Fibroblast of villous mesenchyme (primary cell): ENCODE data around the gene RNASEL. TPM values are rescaled to one million over a fixed set of nuclear protein-coding genes. Genes with fewer than 3 reads are reported as not detected.

Source experiments
- DNase-seq: peaks from one replicate; pipeline ENCODE4 v3.0.0-alpha.2; 2010; ENCODE audit warnings: low read depth
- H3K4me3 ChIP-seq: 2 replicates; pipeline ENCODE4 v1.5.1; 2011; ENCODE audit warnings: low read depth, mild to moderate bottlenecking, low read length
- CTCF ChIP-seq: IDR thresholded peaks from 2 replicates; pipeline ENCODE4 v1.5.1; 2012; ENCODE audit warnings: low read depth, mild to moderate bottlenecking, low read length; ENCODE audit not compliant: insufficient read depth
- total RNA-seq: library from RNA; depleted of rRNA; stranded (reverse); fragments of >200 nt; gene quantifications from 2 replicates; pipeline ENCODE4 v1.2.3, GENCODE V29; 2012

RNASEL gene
- total RNA-seq, 1 donor = 9.1 TPM

- no peak for TF ChIP-seq CTCF
- H3K4me3 ChIP-seq = no peak overlapping the region
- DNase-seq = no peak
Observed at GRCh38 chr1:182589520-182589919, 464 bp upstream of the RNASEL start.

GRCh38 chr1:182587666-182588499 lies 1.2 kb downstream of the RNASEL start:
- H3K4me3 ChIP-seq = peak overlapping the region; percentile 91
- no peak for TF ChIP-seq CTCF
- DNase-seq = no peak

- no peak for DNase-seq
- H3K4me3 ChIP-seq = no peak overlapping the region
- no peak for TF ChIP-seq CTCF
Observed at GRCh38 chr1:182587093-182587492, 2.0 kb downstream of the RNASEL start.

GRCh38 chr1:182586380-182586779 lies 2.7 kb downstream of the RNASEL start:
- DNase-seq = no peak
- TF ChIP-seq CTCF = no peak
- no peak overlapping the region for H3K4me3 ChIP-seq

GRCh38 chr1:182584746-182585145 lies 4.3 kb downstream of the RNASEL start:
- TF ChIP-seq CTCF = no peak
- H3K4me3 ChIP-seq = no peak overlapping the region
- no peak for DNase-seq

GRCh38 chr1:182580736-182581135 lies 8.3 kb downstream of the RNASEL start:
- no peak overlapping the region for H3K4me3 ChIP-seq
- no peak for TF ChIP-seq CTCF
- DNase-seq = no peak
